ENCODE measurements around the gene BMPR2.
"Not testable (repeated sequence)": the region's sequence is repeated elsewhere in the genome, so short reads cannot be mapped to it uniquely, and the experiment has no call there.

The BMPR2 gene

DNA sequence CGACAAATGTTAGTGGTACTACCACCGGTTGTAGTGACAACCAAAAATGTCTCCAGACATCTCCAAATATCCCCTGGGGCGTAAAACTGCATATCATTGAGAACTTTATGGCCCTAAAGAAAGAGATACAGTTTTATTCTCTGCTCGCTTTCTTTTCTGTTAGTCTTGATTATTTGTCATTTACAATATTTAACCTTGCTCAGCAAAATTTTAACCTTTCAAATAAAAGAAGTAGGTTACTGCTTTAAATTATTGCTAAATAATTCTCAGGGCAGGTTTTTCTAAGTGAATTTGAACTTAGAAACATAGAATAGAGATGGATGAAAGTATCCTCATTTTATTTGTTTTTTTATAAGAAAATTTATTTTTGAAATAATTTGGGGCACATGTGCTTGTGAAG is 67.9 kb downstream of the BMPR2 start:
- in situ Hi-C loops (cut with HindIII; ENCODE audit: low sequenced_read_pairs), result no loop called here

DNA sequence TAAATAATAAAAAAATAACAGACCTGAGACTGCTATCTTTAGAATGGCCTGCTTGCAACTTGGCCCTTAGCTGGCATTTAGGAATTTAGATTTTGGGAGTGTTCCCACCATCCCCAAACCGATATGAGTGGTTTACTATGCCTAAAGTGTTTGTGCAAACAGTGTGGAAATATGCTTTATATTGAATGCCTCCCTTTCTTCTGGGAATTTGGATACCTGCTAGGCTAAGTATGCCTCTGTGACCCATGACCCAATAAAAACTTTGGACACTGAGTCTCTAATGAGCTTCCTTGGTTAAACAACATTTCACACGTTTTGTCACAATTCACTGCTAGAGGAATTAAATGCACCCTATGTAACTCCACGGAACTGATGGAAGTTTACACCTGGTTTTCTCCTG is 73.2 kb downstream of the BMPR2 start:
- in situ Hi-C loops (cut with HindIII; ENCODE audit: low sequenced_read_pairs), result no loop called here

DNA sequence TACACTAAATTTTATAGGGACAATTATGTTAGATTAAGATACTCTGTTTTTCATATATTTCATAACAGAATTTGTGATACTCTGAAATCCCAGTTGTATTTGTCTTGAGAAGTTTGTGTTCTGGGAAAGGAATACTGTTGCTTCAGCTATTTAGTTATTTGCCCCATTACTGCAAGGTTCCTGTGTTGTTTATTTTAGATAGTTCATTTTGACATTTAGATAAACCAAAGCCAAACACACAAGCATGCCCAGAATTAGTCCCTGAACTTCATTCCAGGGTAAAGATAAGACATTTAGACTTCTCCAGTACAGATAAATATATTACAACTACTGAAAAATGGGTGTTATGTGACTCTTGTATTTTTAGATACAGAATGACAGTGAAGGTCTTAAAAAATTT is 74.7 kb downstream of the BMPR2 start:
- in situ Hi-C loops (cut with HindIII; ENCODE audit: low sequenced_read_pairs), result no loop called here

DNA sequence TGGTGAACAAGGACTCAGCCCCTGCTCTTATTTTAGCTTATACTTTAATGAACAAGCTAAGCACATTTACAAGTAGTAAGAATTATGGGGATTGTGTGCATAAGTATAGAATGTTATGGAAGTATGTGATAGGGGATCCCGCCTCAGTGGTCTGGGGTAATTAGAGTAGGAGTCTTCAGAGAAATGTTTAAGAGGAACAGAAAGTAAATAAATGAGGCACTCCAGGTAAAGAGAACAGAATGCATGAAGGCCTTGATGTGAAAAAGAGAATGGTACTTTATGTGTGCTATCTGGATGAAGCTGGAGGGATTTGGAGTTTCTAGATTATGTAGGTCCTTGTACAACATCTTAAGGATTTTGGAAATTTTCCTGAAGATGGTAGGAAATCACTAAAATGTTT is 76.6 kb downstream of the BMPR2 start:
- in situ Hi-C loops (cut with HindIII; ENCODE audit: low sequenced_read_pairs), result no loop called here

DNA sequence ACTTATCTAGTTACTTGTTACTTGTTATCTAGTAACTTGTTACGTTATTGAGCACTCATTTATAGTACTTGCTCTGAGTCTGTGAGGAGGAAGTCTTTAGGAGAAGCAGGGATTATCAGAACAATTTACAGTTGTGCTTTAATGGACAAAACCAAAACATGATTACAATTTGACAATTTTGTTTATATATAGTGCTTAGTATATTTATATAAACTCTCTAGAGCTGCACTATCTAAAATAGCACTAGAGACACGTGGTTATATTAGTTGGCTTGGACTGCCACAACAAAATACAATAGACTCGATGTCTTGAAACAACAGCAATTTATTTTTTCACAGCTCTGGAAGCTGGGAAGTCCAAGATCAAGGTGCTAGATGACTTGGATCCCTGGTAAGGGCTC is 78.4 kb downstream of the BMPR2 start:
- in situ Hi-C loops (cut with HindIII; ENCODE audit: low sequenced_read_pairs), result no loop called here

DNA sequence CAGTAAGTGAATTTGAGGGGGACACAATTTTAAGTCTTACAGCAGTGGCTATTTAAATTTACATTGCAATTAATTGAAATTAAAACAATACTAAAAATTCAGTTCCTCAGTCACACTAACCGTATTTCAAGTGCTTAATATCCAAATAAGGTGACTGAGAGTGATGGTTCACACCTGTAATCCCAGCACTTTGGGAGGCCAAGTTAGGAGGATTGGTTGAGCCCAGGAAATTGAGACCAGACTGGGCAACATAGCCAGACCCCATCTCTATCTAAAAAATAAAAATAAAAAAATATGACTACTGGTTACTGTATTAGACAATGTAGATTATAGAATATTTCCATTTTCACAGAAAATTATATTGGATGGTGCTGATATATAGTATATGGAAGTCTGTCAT is 79.0 kb downstream of the BMPR2 start:
- in situ Hi-C loops (cut with HindIII; ENCODE audit: low sequenced_read_pairs), result no loop called here

DNA sequence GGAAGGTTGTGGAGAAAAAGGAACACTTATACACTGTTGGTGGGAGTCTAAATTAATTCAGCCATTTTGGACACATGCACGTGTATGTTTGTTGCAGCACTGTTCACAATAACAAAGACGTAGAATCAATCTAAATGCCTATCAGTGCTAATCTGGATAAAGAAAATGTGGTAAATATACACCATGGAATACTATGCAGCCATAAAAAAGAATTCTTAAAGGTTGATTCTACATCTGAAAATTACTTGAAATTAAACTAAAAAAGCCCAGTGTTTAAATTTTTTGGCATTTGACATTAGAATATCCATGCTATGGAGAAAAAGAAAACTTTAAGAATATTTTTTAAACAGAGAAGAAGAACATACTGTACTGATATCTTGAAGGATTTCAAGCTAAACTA is 84.0 kb downstream of the BMPR2 start:
- in situ Hi-C loops (cut with HindIII; ENCODE audit: low sequenced_read_pairs), result no loop called here

DNA sequence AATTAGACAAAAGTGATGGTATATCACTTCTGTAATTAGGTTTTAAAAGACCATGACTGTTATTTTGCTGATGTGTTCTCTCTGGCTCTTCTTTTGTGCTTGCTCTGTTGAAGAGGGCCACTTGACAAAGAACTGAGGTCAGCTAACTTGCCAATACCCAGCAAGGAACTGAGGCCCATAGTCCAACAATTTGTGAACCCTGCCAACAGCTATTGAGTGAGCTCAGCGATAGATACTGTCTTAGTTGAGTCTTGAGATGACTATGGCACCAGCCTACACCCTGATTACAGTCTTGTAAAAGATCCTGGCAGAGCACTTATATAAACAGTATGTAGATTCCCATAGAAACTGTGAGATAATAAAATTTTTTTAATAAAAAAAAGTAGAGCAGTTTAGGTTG is 103.0 kb downstream of the BMPR2 start:
- in situ Hi-C loops (cut with HindIII; ENCODE audit: low sequenced_read_pairs), result no loop called here

DNA sequence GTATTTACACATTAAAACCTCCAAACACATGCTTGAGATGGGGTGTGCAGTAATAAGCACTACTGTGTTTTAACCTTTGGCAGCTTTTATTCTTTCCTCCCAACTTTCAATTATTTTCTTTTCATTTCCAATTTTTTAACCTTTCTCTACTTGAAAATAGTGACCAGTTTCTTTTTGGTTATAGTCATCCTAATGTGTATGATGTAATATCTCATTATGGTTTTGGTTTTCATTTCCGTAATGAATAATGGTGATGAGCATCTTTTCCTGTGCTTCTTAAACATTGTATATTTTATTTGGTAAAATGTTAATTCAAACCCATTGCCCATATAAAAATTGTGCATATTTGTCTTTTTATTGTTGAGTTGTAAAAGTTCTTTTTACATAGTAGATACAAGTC is 103.5 kb downstream of the BMPR2 start:
- in situ Hi-C loops (cut with HindIII; ENCODE audit: low sequenced_read_pairs), result no loop called here

DNA sequence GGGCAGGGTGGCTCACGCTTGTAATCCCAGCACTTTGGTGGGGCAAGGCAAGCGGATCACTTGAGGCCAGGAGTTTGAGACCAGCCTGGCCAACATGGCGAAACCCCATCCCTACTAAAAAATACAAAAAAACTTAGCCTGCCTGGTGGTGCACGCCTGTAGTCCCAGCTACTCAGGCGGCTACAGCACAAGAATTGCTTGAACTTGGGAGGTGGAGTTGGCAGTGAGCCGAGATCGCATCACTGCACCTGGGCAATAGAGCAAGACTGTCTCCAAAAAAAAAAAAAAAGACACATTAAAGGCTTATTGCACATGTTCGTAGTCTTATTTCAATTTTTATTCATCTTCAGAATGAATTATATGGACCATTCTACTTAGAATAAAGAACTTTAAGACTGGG is 110.2 kb downstream of the BMPR2 start:
- in situ Hi-C loops (cut with HindIII; ENCODE audit: low sequenced_read_pairs), result no loop called here

DNA sequence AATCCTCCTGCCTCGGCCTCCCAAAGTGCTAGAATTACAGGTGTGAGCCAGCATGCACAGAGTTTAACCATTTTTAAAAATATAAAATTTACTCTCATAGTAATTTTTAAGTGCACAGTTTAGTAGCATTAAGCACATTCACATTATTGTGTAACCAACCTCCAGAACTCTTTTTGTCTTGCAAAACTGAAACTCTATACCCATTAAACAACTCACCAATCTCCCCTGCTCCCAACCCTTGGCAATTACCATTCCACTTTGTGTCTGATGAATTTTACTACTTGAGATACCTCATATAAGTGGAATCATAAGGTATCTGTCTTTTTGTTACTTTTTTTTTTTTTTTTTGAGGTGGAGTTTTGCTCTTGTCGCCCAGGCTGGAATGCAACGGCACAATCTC is 112.5 kb downstream of the BMPR2 start:
- in situ Hi-C loops (cut with HindIII; ENCODE audit: low sequenced_read_pairs), result no loop called here

DNA sequence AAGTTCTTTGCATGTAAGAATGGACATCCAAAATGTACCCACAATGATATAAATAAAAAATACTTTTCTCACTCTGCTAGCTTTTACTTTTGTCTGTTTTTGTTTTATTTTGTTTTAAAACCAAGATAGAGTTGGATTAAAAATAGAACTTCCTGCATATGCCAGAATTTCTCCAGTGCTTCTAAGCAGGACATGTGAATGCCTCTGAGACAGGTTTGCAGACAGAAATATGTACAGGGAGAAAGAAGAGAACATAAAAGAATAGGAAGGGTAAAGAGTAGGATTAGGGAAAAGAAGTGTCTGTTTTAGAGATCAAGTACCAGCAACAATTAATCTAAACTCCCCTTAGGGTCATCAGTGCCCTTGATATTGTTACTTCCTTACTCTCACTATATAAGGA is 114.4 kb downstream of the BMPR2 start:
- in situ Hi-C loops (cut with HindIII; ENCODE audit: low sequenced_read_pairs), result no loop called here

DNA sequence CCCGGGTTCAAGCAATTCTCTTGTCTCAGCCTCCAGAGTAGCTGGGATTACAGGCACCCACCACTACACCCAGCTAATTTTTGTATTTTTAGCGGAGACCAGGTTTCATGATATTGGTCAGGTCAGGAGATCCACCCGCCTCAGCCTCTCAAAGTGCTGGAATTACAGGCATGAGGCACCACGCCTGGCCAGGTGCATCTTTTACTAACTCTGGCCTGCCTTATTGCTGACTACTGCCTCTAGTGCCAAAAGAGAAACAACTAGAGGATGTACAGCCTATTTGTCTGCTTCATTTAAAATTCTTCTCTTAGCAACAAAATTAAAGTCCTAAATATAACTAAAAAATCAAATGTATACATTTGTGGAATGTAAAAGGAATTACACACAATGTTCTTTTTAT is 115.4 kb downstream of the BMPR2 start:
- in situ Hi-C loops (cut with HindIII; ENCODE audit: low sequenced_read_pairs), result no loop called here

DNA sequence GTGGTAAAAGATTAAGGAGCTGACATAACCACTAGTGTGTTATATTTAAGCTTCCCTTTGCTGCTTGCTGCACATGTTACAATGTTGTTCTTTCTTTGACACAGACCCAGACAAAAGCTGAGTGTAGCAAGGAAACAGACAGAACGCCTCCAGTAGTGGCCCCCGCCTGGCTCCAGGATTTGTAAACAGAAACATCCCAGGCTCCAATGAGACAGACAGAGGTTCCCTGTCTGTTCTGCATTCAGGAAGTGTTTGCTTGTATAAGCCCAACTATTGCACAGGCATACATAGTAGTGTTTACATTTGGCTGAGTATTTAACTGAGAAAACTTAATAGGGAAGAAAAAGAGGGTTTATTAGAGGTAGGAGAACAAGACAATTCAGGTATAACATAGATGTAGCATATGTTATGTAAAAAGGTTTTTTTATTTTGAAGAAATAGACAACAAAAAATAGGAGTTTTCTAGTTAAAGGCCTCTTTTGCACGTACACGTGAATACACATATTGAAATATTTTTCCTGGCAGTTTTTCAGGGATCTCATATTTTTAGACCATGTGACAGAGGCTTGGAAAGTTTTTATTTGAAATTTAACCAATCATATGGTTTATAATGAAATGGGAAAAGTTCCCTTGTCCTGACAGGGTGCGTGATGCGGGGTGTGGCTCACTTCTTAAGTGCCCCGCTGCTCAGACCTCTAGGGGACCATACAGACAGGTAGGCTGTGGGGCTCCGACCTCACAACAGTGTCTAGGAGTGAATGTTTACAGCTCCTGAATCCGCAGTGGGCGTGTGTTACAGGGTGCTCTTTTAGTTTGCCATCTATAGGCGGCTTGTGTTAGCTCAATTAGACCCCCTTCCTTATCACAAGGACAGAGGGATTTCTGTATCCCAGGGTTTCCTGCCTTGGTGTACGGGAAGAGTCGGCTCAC is 118.4 kb downstream of the BMPR2 start:
- in situ Hi-C loops (cut with HindIII; ENCODE audit: low sequenced_read_pairs), result no loop called here

DNA sequence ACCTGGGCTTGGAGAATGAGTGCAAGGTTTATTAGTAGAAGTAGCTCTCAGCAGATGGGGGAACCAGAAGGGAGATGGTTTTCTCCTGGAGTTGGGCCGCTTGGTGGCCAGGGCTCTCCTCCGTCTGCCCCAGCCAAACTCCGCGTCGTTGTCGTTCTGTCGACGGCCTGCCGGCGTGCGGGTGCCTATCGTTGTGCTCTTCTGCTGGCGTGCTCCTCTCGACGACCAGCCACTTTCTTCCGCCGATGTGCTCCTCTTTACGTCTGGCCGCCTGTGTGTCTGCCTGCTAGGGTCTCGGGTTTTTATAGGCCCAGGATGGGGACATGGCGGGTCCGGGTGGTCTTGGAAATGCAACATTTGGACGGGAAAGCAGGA is 119.1 kb downstream of the BMPR2 start:
- in situ Hi-C loops (cut with HindIII; ENCODE audit: low sequenced_read_pairs), result no loop called here

DNA sequence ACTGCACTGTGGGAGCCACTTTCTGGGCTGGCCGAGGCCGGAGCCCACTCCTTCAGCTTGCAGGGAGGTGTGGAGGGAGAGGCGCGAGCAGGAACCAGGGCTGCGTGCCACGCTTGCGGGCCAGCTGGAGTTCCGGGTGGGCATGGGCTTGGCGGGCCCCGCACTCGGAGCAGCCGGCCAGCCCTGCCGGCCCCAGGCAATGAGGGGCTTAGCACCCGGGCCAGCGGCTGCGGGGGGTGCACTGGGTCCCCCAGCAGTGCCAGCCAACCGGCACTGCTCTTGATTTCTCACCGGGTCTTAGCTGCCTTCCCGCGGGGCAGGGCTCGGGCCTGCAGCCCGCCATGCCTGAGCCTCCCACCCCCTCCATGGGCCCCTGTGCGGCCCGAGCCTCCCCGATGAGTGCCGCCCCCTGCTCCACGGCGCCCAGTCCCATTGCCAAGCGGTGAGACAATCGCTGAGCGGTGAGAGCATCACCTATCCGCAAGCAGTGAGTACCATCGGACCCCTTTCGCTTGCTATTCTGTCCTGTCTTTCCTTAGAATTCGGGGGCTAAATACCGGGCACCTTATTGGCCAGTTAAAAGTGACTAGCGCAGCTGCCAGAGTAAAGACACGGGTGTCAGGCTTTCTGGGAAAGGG is 120.8 kb downstream of the BMPR2 start:
- in situ Hi-C loops (cut with HindIII; ENCODE audit: low sequenced_read_pairs), result not testable (repeated sequence)

DNA sequence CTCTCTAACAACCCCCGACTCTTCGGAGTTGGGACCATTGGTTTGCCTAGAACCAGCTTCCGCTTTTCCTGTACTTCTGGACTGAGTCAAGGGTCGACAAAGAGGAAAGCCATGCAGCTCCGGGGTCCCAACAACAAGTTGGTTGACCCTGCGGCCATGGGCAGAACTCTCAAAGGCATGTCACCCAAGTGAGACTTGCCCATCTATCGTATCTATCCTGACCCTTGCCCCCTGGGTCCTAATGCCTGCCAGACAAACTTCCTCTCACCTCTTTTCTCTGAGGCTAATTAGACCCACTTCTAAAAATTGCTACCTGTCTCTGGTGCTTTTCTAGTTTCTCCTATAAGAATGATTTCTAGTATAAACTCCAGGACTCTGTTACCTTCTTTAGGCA is 121.3 kb downstream of the BMPR2 start:
- in situ Hi-C loops (cut with HindIII; ENCODE audit: low sequenced_read_pairs), result not testable (repeated sequence)

DNA sequence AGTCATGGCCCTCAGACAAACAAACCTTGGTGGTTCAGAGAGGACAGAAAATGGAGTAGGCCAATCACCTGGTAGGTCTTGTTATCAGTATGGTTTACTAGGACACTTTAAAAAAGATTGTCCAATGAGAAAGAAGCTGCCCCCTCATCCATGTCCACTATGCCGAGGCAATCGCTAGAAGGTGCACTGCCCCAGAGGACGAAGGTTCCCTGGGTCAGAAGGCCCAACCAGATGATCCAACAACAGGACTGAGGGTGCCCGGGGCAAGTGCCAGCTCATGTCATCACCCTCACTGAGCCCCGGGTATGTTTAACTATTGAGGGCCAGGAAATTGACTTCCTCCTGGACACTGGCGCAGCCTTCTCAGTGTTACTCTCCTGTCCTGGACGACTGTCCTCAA is 123.7 kb downstream of the BMPR2 start:
- in situ Hi-C loops (cut with HindIII; ENCODE audit: low sequenced_read_pairs), result not testable (repeated sequence)

DNA sequence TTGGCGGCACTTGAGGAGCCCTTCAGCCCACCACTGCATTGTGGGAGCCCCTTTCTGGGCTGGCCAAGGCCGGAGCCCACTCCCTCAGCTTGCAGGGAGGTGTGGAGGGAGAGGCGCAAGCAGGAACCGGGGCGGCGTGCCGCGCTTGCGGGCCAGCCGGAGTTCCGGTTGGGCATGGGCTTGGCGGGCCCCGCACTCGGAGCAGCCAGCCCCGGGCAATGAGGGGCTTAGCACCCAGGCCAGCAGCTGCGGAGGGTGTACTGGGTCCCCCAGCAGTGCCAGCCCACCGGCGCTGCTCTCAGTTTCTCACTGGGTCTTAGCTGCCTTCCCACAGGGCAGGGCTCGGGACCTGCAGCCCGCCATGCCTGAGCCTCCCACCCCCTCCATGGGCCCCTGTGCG is 127.1 kb downstream of the BMPR2 start:
- in situ Hi-C loops (cut with HindIII; ENCODE audit: low sequenced_read_pairs), result not testable (repeated sequence)

DNA sequence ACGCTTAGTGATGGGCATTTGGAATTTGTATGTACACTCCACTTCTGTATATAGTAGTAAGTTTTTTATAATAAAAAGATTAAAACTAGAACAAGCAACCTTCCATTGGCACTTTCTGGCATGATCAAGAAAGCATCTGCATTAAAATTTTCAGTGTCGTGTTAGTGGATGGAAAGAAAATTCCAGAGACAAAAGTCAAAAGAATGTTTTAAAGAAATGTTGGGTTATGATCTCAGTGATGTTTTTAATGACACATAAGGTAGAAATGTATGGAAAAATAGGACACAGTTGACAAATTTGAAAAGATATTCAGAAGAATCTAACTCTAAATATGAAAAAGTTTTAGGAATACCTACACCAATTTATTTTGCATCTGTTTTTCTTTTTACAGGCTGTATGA is 132.6 kb downstream of the BMPR2 start:
- in situ Hi-C loops (cut with HindIII; ENCODE audit: low sequenced_read_pairs), result no loop called here

DNA sequence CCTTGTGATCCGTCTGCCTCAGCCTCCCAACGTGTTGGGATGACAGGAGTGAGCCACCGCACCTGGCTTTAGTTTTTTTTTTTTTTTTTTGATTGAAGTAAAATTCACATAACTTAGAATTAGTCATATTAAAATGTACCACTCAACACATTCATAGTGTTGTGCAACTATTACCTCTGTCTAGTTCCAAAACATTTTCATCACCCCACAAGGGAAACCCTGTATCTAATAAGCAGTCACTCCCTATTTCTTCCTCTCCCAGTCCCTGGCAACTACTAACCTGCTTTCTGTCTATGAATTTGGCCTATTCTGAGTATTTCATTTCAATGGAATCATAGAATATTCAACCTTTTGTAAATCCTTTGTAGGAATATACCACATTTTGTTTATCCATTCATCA is 134.8 kb downstream of the BMPR2 start:
- in situ Hi-C loops (cut with HindIII; ENCODE audit: low sequenced_read_pairs), result no loop called here

DNA sequence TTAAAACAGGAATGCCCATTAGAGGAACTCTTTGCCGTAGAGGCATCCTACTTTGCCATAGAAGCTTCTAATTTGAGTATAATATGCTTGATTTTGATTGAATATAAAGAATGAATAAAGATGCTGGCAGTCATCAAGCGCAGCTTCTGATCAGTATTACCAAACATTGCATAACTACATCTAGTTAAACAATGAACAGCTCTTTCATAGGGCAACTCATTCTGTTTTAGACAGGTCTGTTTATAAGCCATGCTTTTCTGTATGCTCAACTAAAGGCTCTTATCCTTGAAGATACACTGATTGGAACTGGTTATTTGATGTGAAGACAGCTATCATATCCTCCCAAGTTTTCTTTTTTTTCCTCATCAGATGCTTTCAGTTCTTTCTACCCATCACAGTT is 136.0 kb downstream of the BMPR2 start:
- in situ Hi-C loops (cut with HindIII; ENCODE audit: low sequenced_read_pairs), result no loop called here

DNA sequence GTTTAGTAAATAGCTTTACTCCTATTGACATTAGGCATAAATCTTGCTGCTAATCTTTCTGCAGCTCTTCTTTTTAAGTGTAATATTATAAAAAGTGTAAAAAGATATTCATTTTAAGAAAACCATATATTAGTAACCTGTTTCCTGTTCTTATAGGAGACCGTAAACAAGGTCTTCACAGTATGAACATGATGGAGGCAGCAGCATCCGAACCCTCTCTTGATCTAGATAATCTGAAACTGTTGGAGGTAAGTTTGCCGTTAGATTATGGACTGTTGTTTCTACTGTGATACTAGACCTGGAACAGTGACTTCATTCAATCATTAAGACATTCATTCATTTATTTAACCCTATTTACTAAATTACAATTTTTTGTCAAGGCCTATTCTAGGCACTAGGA is 138.6 kb downstream of the BMPR2 start:
- in situ Hi-C loops (cut with HindIII; ENCODE audit: low sequenced_read_pairs), result no loop called here

Measured in endothelial cell of hepatic sinusoid (primary cell).